H1 (cell line): ENCODE data around the gene CD247. TPM values are rescaled to one million over a fixed set of nuclear protein-coding genes. Genes with fewer than 3 reads are reported as not detected.

Experiments
- CTCF ChIA-PET: fragments of 300-600 bp; sonication (Branson Sonifier 250); formaldehyde crosslinking; loops from one replicate; lab custom pipeline; 2021; ENCODE audit not compliant: partially characterized antibody; lab: Charles Lee
- POLR2A ChIA-PET: fragments of 300-600 bp; sonication (Branson Sonifier 250); formaldehyde crosslinking; loops from one replicate; lab custom pipeline; 2021; ENCODE audit warnings: inconsistent platforms; ENCODE audit not compliant: partially characterized antibody; lab: Charles Lee
- DNase-seq, 2 experiments: peaks; one replicate each; pipeline versions ENCODE4 v3.0.0 to v3.0.0-alpha.2; 2010 to 2022; ENCODE audit warnings: low spot score in 2 of 2, low read depth in 1 of 2, mixed read lengths in 1 of 2
- FAIRE-seq: peaks from 2 replicates; lab custom pipeline; 2011; peaks lifted over from hg19 to GRCh38; lab: Jason Lieb, UNC
- H2AFZ ChIP-seq: 2 replicates; pipeline ENCODE4 v1.8.1; 2012; ENCODE audit warnings: low read length, inconsistent platforms
- H2AK5ac ChIP-seq: 2 replicates; pipeline ENCODE4 v1.6.1; 2013; ENCODE audit warnings: low read depth, low read length
- H2BK120ac ChIP-seq: replicated peaks from 2 replicates; pipeline ENCODE3; 2013; ENCODE audit warnings: low read depth, low read length, inconsistent platforms
- H2BK12ac ChIP-seq: 2 replicates; pipeline ENCODE4 v1.6.1; 2013; ENCODE audit warnings: low read depth, low read length
- H2BK15ac ChIP-seq: 2 replicates; pipeline ENCODE4 v1.6.1; 2013; ENCODE audit warnings: low read length
- H2BK20ac ChIP-seq: 2 replicates; pipeline ENCODE4 v1.6.1; 2013; ENCODE audit warnings: low read length
- H2BK5ac ChIP-seq: 2 replicates; pipeline ENCODE4 v1.6.1; 2013; ENCODE audit warnings: low read depth, low read length
- H3K14ac ChIP-seq: 2 replicates; pipeline ENCODE4 v1.6.1; 2013; ENCODE audit warnings: inconsistent platforms; ENCODE audit not compliant: insufficient read length
- H3K18ac ChIP-seq: 2 replicates; pipeline ENCODE4 v1.6.1; 2013; ENCODE audit warnings: low read length; ENCODE audit errors: extremely low read depth
- H3K23ac ChIP-seq: 2 replicates; pipeline ENCODE4 v1.6.1; 2013; ENCODE audit warnings: inconsistent platforms; ENCODE audit not compliant: insufficient read length
- H3K23me2 ChIP-seq: 2 replicates; pipeline ENCODE4 v1.6.1; 2013; ENCODE audit warnings: low read depth, low read length
- H3K27ac ChIP-seq: 2 replicates; pipeline ENCODE4 v1.6.1; 2011; ENCODE audit warnings: low read depth, low read length, inconsistent platforms
- H3K27me3 ChIP-seq, 4 experiments: replicated peaks in 1 of 4; 1 replicate in 1 of 4; 2 replicates in 3 of 4; pipeline versions ENCODE4 v1.6.1 to v1.8.1; 2011 to 2013; ENCODE audit warnings: low read length in 3 of 4, mild to moderate bottlenecking in 3 of 4, inconsistent platforms in 2 of 4, mixed read lengths in 2 of 4, moderate library complexity in 1 of 4; ENCODE audit not compliant: control insufficient read depth in 3 of 4, insufficient read depth in 3 of 4; ENCODE audit errors: extremely low read depth in 1 of 4
- H3K36me3 ChIP-seq, 4 experiments: 2 replicates each; pipeline versions ENCODE4 v1.6.1 to v1.8.1; 2011 to 2013; ENCODE audit warnings: mild to moderate bottlenecking in 4 of 4, low read length in 3 of 4, moderate library complexity in 2 of 4, control low read depth in 1 of 4, inconsistent platforms in 1 of 4; ENCODE audit not compliant: insufficient read depth in 4 of 4, control insufficient read depth in 2 of 4
- H3K4ac ChIP-seq: replicated peaks from 2 replicates; pipeline ENCODE3; 2013; ENCODE audit warnings: low read length, low read depth, mixed read lengths, inconsistent platforms; ENCODE audit not compliant: insufficient read length
- H3K4me1 ChIP-seq, 4 experiments: replicated peaks in 1 of 4; 1 replicate in 1 of 4; 2 replicates in 3 of 4; pipeline versions ENCODE4 v1.6.1 to v1.8.1; 2011 to 2013; ENCODE audit warnings: low read length in 3 of 4, inconsistent platforms in 2 of 4, mixed read lengths in 1 of 4; ENCODE audit not compliant: insufficient read depth in 4 of 4, control insufficient read depth in 3 of 4
- H3K4me2 ChIP-seq, 2 experiments: 2 replicates each; pipeline versions ENCODE4 v1.6.1 to v1.8.1; 2011 to 2013; ENCODE audit warnings: low read depth in 2 of 2, low read length in 2 of 2, control low read depth in 1 of 2, inconsistent platforms in 1 of 2, mild to moderate bottlenecking in 1 of 2; ENCODE audit not compliant: insufficient read depth in 1 of 2
- H3K4me3 ChIP-seq, 4 experiments: fragments of 200-600, 300-600 bp in 1 of 4; sonication (generic), shearing (Covaris generic), sonication (Bioruptor Twin) in 1 of 4; 2 replicates each; pipeline versions ENCODE4 v1.5.1 to v1.8.1; 2011 to 2016; ENCODE audit warnings: low read length in 4 of 4, low read depth in 3 of 4, control low read depth in 2 of 4, inconsistent platforms in 2 of 4, mild to moderate bottlenecking in 2 of 4, mixed read lengths in 1 of 4, moderate library complexity in 1 of 4; ENCODE audit not compliant: insufficient read depth in 2 of 4; ENCODE audit errors: extremely low read depth in 1 of 4
- H3K56ac ChIP-seq: replicated peaks from 2 replicates; pipeline ENCODE3; 2013; ENCODE audit warnings: low read depth, mild to moderate bottlenecking, mixed read lengths, low read length, inconsistent platforms; ENCODE audit not compliant: insufficient read length
- H3K79me1 ChIP-seq: 2 replicates; pipeline ENCODE4 v1.6.1; 2013; ENCODE audit warnings: low read depth, low read length, control low read depth
- H3K79me2 ChIP-seq, 2 experiments: 2 replicates each; pipeline versions ENCODE4 v1.6.1 to v1.8.1; 2012 to 2013; ENCODE audit warnings: low read length in 2 of 2, mild to moderate bottlenecking in 2 of 2, inconsistent platforms in 1 of 2; ENCODE audit not compliant: insufficient read depth in 2 of 2, control insufficient read depth in 1 of 2
- H3K9ac ChIP-seq, 4 experiments: replicated peaks in 1 of 4; 1 replicate in 1 of 4; 2 replicates in 3 of 4; pipeline versions ENCODE4 v1.6.1 to v1.8.1; 2011 to 2013; ENCODE audit warnings: low read depth in 3 of 4, low read length in 3 of 4, control low read depth in 2 of 4, mild to moderate bottlenecking in 2 of 4, moderate library complexity in 2 of 4, inconsistent platforms in 1 of 4; ENCODE audit errors: extremely low read depth in 1 of 4
- H3K9me3 ChIP-seq, 2 experiments: 2 replicates each; pipeline versions ENCODE4 v1.6.1 to v1.8.1; 2012 to 2013; ENCODE audit warnings: mild to moderate bottlenecking in 2 of 2, moderate library complexity in 2 of 2, control low read depth in 1 of 2, inconsistent platforms in 1 of 2, low read depth in 1 of 2, low read length in 1 of 2, mixed read lengths in 1 of 2; ENCODE audit not compliant: insufficient read depth in 2 of 2
- H4K20me1 ChIP-seq, 2 experiments: replicated peaks in 1 of 2; 2 replicates each; pipeline versions ENCODE3 to v1.8.1; 2011 to 2013; ENCODE audit warnings: inconsistent platforms in 2 of 2, low read length in 2 of 2, mild to moderate bottlenecking in 1 of 2; ENCODE audit not compliant: insufficient read depth in 2 of 2, control insufficient read depth in 1 of 2
- H4K5ac ChIP-seq: 2 replicates; pipeline ENCODE4 v1.6.1; 2013; ENCODE audit warnings: low read length, low read depth, mixed read lengths, inconsistent platforms; ENCODE audit not compliant: insufficient read length
- H4K8ac ChIP-seq: 2 replicates; pipeline ENCODE4 v1.8.0; 2013; ENCODE audit warnings: mild to moderate bottlenecking, moderate library complexity, low read length, inconsistent platforms; ENCODE audit not compliant: insufficient read depth; ENCODE audit errors: extremely low read depth
- H4K91ac ChIP-seq: replicated peaks from 2 replicates; pipeline ENCODE3; 2013; ENCODE audit warnings: low read length, mixed read lengths, inconsistent platforms; ENCODE audit not compliant: insufficient read length
- CBX8 ChIP-seq: fragments of 300-800, 300-1000 bp; sonication (generic); IDR thresholded peaks from 2 replicates; pipeline ENCODE4 v1.7.1; 2016; ENCODE audit warnings: low read depth, low read length, borderline replicate concordance
- CREB1 ChIP-seq: IDR thresholded peaks from 2 replicates; pipeline ENCODE4 v1.6.1; 2012; ENCODE audit warnings: inconsistent platforms
- E2F6 ChIP-seq: IDR thresholded peaks from 2 replicates; pipeline ENCODE4 v1.6.1; 2012; ENCODE audit warnings: inconsistent platforms
- HDAC6 ChIP-seq: IDR thresholded peaks from one replicate; pipeline ENCODE4 v1.7.1; 2012; ENCODE audit warnings: low read depth, mild to moderate bottlenecking, inconsistent platforms, low read length, moderate library complexity
- KDM4A ChIP-seq: IDR thresholded peaks from one replicate; pipeline ENCODE4 v1.7.1; 2012; ENCODE audit warnings: low read depth, mild to moderate bottlenecking, moderate library complexity, low read length, inconsistent platforms; ENCODE audit not compliant: severe bottlenecking
- KDM5A ChIP-seq: fragments of 200-600 bp; IDR thresholded peaks from 2 replicates; pipeline ENCODE4 v1.7.1; 2012; ENCODE audit warnings: mild to moderate bottlenecking, low read length, inconsistent platforms, mixed read lengths
- NRF1 ChIP-seq: IDR thresholded peaks from 2 replicates; pipeline ENCODE4 v1.6.1; 2011; ENCODE audit warnings: mild to moderate bottlenecking, low read depth, low read length, improper control_type of control experiment
- RAD21 ChIP-seq, 2 experiments: IDR thresholded peaks in 1 of 2; conservative IDR thresholded peaks in 1 of 2; 2 replicates each; pipeline ENCODE4 v1.6.1; 2011; ENCODE audit warnings: low read depth in 2 of 2, low read length in 2 of 2, improper control_type of control experiment in 1 of 2, inconsistent platforms in 1 of 2, mild to moderate bottlenecking in 1 of 2, moderate library complexity in 1 of 2
- RNF2 ChIP-seq: fragments of 200-900, 300-1000 bp; sonication (generic); IDR thresholded peaks from 2 replicates; pipeline ENCODE4 v1.7.1; 2016; ENCODE audit warnings: borderline replicate concordance, low read depth, mild to moderate bottlenecking, antibody characterized with exemption, low read length; ENCODE audit not compliant: poor library complexity, severe bottlenecking; ENCODE audit errors: missing control alignments
- SIRT6 ChIP-seq: IDR thresholded peaks from one replicate; pipeline ENCODE4 v1.7.1; 2012; ENCODE audit warnings: low read length, inconsistent platforms
- SP4 ChIP-seq: IDR thresholded peaks from 2 replicates; pipeline ENCODE4 v1.6.1; 2012; ENCODE audit warnings: low read length, inconsistent platforms
- WGBS, 2 experiments: shearing (Covaris generic) in 1 of 2; methylation state at CpG; one replicate each; pipeline versions ENCODE4 v1.1.6 to v1.1.7; 2013 to 2015; ENCODE audit warnings: low lambda C conversion rate in 2 of 2, mixed read lengths in 2 of 2, inconsistent platforms in 1 of 2, low coverage in 1 of 2, missing lambda C conversion rate in 1 of 2; ENCODE audit not compliant: insufficient replicate concordance in 2 of 2, insufficient coverage in 1 of 2, insufficient read length in 1 of 2; ENCODE audit errors: extremely low coverage in 1 of 2, missing lambda C conversion rate in 1 of 2; 5-methylcytosine and 5-hydroxymethylcytosine counted together
- polyA plus RNA-seq, 7 experiments: library from polyadenylated mRNA; depleted of rRNA in 3 of 7; stranded (reverse) in 5 of 7; unstranded in 2 of 7; fragments of >200 nt in 5 of 7; fragments of 200-250 nt in 2 of 7; gene quantifications; 1 replicate in 5 of 7; 2 replicates in 1 of 7; 4 replicates in 1 of 7; pipeline versions ENCODE4 v1.2.1 to v1.2.3, GENCODE V29; 2011 to 2013; ENCODE audit warnings: missing spikeins in 2 of 7, mixed read lengths in 2 of 7
- total RNA-seq: library from RNA; stranded (reverse); fragmentation: NEBNext Ultra II Directional; extraction: Animal tissue kit (Norgen Biotek cat#: 25700); gene quantifications from 2 replicates; pipeline ENCODE4 v1.2.1, GENCODE V29; 2021

The CD247 gene
- total and polyA plus RNA-seq, 2 of the 8 experiments (the other 6 are each of a cell fraction or from before 2014, with no cell fraction given): 2.0 to 2.2 TPM

GRCh38 chr1:167431261-167431908 lies 86.9 kb downstream of the CD247 start:
- Histone ChIP-seq H3K79me1 (no peaks in the 10 kb centered on the region), H2BK12ac (peak overlapping the region; percentile 97; the same call in 1 of the 2 replicates), H2BK120ac (no peak overlapping the region), H3K4me3 (no peak overlapping the region), H3K4ac (no peak overlapping the region), H2BK5ac (peak overlapping the region; percentile 94; the same call in 1 of the 2 replicates), H4K91ac (peak overlapping the region; percentile 4), H2AFZ (no peak overlapping the region), H3K27ac (no peak overlapping the region), H4K5ac (no peak overlapping the region), H3K18ac (peak overlapping the region; percentile 73), H3K79me2 (no peaks in the 10 kb centered on the region), H3K14ac (no peak overlapping the region), H3K56ac (no peak overlapping the region), H3K9me3 (no peaks in the 10 kb centered on the region), H3K23me2 (no peaks in the 10 kb centered on the region), H4K8ac (no peak overlapping the region), H2BK15ac (0 out of 2 replicates have a peak overlapping the region, but pooled peaks have one; percentile 33), H3K27me3 (peaks cover 0 to 3% (median 0%) of the 10 kb centered on the region in 4 experiments; a peak in 1 of 7 replicates), H3K9ac (no peak overlapping the region), H3K23ac (no peak overlapping the region), H2BK20ac (peak overlapping the region; percentile 43; the same call in 1 of the 2 replicates), H2AK5ac (peak overlapping the region; percentile 77; the same call in 1 of the 2 replicates), H4K20me1 (no peaks in the 10 kb centered on the region), H3K4me1 (peaks cover 20 to 43% (median 24%) of the 10 kb centered on the region in 4 experiments), H3K36me3 (no peaks in the 10 kb centered on the region), H3K4me2 (peak overlapping the region; percentile 40 to 41; a peak in 2 of 4 replicates)
- ChIA-PET POLR2A (interaction anchor here (1.1 to 2.1 kb wide), 3 partner anchors 22 to 211 kb away, joined by 3 to 8 read pairs (median 4); partner anchors contain the start of gene POU2F1), CTCF (interaction anchor here (0.8 to 5.5 kb wide), 13 partner anchors 10 to 373 kb away, joined by 3 to 64 read pairs (median 3); partner anchors contain the start of gene CREG1)
- peak in 1 of 2 experiments; percentile 56 for DNase-seq
- WGBS, 2 experiments: 80% methylated on average over 14 of the region's 14 CpGs; no CpG with 5 or more reads in 1 of the 2 experiments
- FAIRE-seq: no peak
- TF ChIP-seq E2F6 (0 out of 2 replicates have a peak, but pooled peaks have one; percentile 1), KDM5A (no peak), RNF2 (no peak), HDAC6 (no peak), NRF1 (no peak), CREB1 (no peak), SP4 (no peak), SIRT6 (no peak), KDM4A (no peak), CBX8 (no peak), RAD21 (IDR thresholded peaks at IDR 0.05 in 1 of 2, conservative IDR thresholded peaks at IDR 0.05 in 1 of 2; ENCODE audit: low read depth in 2 of 2, low read length in 2 of 2) (0 out of 4 replicates have a peak, but pooled peaks of 1 of the 2 experiments have one; percentile 5)
